GM23248 (cell line): ENCODE results near the gene GSTP1. TPM values are rescaled to one million over a fixed set of nuclear protein-coding genes. Genes with fewer than 3 reads are reported as not detected.
"Not testable (repeated sequence)": the region's sequence is repeated elsewhere in the genome, so short reads cannot be mapped to it uniquely, and the experiment has no call there.

ENCODE experiments used
- DNase-seq: peaks from one replicate; pipeline ENCODE4 v3.0.0-alpha.2; 2015
- H2AFZ ChIP-seq: fragments of 200-600 bp; sonication (generic); 2 replicates; pipeline ENCODE4 v1.6.1; 2016; ENCODE audit warnings: antibody characterized with exemption
- H3F3A ChIP-seq: fragments of 200-600 bp; sonication (generic); 2 replicates; pipeline ENCODE4 v1.6.1; 2016; ENCODE audit warnings: mild to moderate bottlenecking, antibody characterized with exemption, mixed run types; ENCODE audit not compliant: insufficient read depth
- H3K27ac ChIP-seq: fragments of 200-600 bp; sonication (generic); 2 replicates; pipeline ENCODE4 v1.5.1; 2016; ENCODE audit warnings: mild to moderate bottlenecking
- H3K27me3 ChIP-seq: fragments of 200-600 bp; sonication (generic); replicated peaks from 2 replicates; pipeline ENCODE4 v1.6.1; 2016; ENCODE audit warnings: mild to moderate bottlenecking; ENCODE audit not compliant: insufficient read depth
- H3K36me3 ChIP-seq: fragments of 200-600 bp; sonication (generic); 2 replicates; pipeline ENCODE4 v1.6.1; 2016; ENCODE audit warnings: low read depth, mild to moderate bottlenecking
- H3K4me1 ChIP-seq: fragments of 200-600 bp; sonication (generic); 2 replicates; pipeline ENCODE4 v1.6.1; 2016; ENCODE audit warnings: mild to moderate bottlenecking; ENCODE audit not compliant: insufficient read depth
- H3K4me2 ChIP-seq: fragments of 200-600 bp; sonication (generic); one replicate; pipeline ENCODE4 v1.6.1; 2016; ENCODE audit warnings: mild to moderate bottlenecking; ENCODE audit not compliant: unreplicated experiment
- H3K4me3 ChIP-seq: fragments of 200-600 bp; sonication (generic); 2 replicates; pipeline ENCODE4 v1.5.1; 2016; ENCODE audit warnings: mild to moderate bottlenecking
- H3K79me2 ChIP-seq: fragments of 200-600 bp; sonication (generic); 2 replicates; pipeline ENCODE4 v1.6.1; 2016; ENCODE audit warnings: mild to moderate bottlenecking; ENCODE audit not compliant: insufficient read depth
- H3K9ac ChIP-seq: fragments of 200-600 bp; sonication (generic); 2 replicates; pipeline ENCODE4 v1.6.1; 2016; ENCODE audit warnings: mild to moderate bottlenecking
- H3K9me2 ChIP-seq: fragments of 200-600 bp; sonication (generic); 2 replicates; pipeline ENCODE4 v1.6.1; 2016; ENCODE audit warnings: mixed run types, mild to moderate bottlenecking, moderate library complexity; ENCODE audit not compliant: insufficient read depth
- H3K9me3 ChIP-seq: fragments of 200-600 bp; sonication (generic); one replicate; pipeline ENCODE4 v1.6.1; 2017; ENCODE audit warnings: low read depth
- H4K20me1 ChIP-seq: fragments of 200-600 bp; sonication (generic); 2 replicates; pipeline ENCODE4 v1.6.0; 2016; ENCODE audit not compliant: insufficient read depth
- EZH2 ChIP-seq: fragments of 200-600 bp; sonication (generic); IDR thresholded peaks from 2 replicates; pipeline ENCODE4 v1.6.1; 2018; ENCODE audit warnings: antibody characterized with exemption, mild to moderate bottlenecking; ENCODE audit not compliant: insufficient read depth, poor library complexity, severe bottlenecking
- EZH2phosphoT487 ChIP-seq: fragments of 200-600 bp; sonication (generic); IDR thresholded peaks from 2 replicates; pipeline ENCODE4 v1.6.1; 2018; ENCODE audit warnings: antibody characterized with exemption, moderate library complexity, mild to moderate bottlenecking, low read depth; ENCODE audit not compliant: insufficient read depth
- WGBS, 2 experiments: methylation state at CpG; one replicate each; pipeline ENCODE4 v1.1.6; 2015 to 2017; ENCODE audit warnings: low lambda C conversion rate in 2 of 2, low coverage in 1 of 2; ENCODE audit errors: missing lambda C conversion rate in 2 of 2; 5-methylcytosine and 5-hydroxymethylcytosine counted together
- in situ Hi-C: fragments of 300-500 bp; cut with MboI; formaldehyde crosslinking; loops from 2 replicates; pipeline ENCODE4 v1.15.0; 2020
- polyA plus RNA-seq: library from polyadenylated mRNA; unstranded; fragments of >200 nt; fragmentation: Nextera tagmentation; extraction: Ambion mirVana; gene quantifications from 2 replicates; pipeline ENCODE4 v1.2.1, GENCODE V29; 2016
- total RNA-seq: library from RNA; depleted of rRNA; stranded (reverse); fragments of >200 nt; shearing (Covaris generic); gene quantifications from 2 replicates; pipeline ENCODE4 v1.2.3, GENCODE V29; 2014

GSTP1 gene
- total and polyA plus RNA-seq, 2 experiments from 2014 or later, result 606 to 743 TPM

DNA sequence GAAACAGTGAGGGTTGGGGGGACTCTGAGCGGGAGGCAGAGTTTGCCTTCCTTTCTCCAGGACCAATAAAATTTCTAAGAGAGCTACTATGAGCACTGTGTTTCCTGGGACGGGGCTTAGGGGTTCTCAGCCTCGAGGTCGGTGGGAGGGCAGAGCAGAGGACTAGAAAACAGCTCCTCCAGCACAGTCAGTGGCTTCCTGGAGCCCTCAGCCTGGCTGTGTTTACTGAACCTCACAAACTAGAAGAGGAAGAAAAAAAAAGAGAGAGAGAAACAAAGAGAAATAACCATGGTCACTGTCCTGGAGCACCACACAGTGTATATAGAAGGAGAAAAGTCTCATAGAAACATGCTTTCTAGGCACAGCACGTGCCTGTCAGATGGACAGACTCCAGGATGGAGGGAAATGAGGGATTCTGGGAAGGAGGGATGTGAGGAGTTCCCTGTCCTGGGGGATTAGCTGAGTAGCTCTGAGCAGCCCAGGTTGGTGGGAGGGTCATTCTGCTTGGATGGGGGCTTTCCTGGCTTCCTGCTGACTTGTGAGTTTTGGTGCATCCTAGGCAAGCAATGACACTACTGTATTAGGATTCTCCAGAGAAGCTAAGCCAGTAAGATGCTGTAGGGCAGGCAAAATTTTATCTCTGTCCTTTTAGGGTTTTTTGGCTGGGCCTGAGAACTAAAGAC lies 3.1 kb downstream of the GSTP1 start:
- Histone ChIP-seq H3K36me3 (0 out of 2 replicates have a peak, but pooled peaks cover 8% of the 10 kb centered on the region), H3K79me2 (peaks cover 9% of the 10 kb centered on the region; the same call in 1 of the 2 replicates), H3K27ac (no peak overlapping the region), H4K20me1 (no peaks in the 10 kb centered on the region), H3F3A (peaks cover 12% of the 10 kb centered on the region; the same call in 1 of the 2 replicates), H3K4me1 (peaks cover 9% of the 10 kb centered on the region), H3K9me2 (no peaks in the 10 kb centered on the region), H3K4me3 (no peak overlapping the region), H3K27me3 (0 out of 2 replicates have a peak, but pooled peaks cover under 1% of the 10 kb centered on the region), H3K9ac (no peak overlapping the region), H2AFZ (no peak overlapping the region), H3K4me2 (no peak overlapping the region), H3K9me3 (no peaks in the 10 kb centered on the region)
- WGBS, 2 experiments, result 82 to 89% methylated on average over 5 of the region's 5 CpGs
- in situ Hi-C loops, result no loop called here
- TF ChIP-seq EZH2phosphoT487 (no peak), EZH2 (no peak)
- DNase-seq, result no peak

- H3K27me3 ChIP-seq, result no peaks in the 10 kb centered on the region
- no peak for DNase-seq
- H2AFZ ChIP-seq, result no peak overlapping the region
- peaks cover 12% of the 10 kb centered on the region; the same call in 1 of the 2 replicates for H3F3A ChIP-seq
- no peaks in the 10 kb centered on the region for H4K20me1 ChIP-seq
- in situ Hi-C loops, result no loop called here
- 94 to 100% methylated on average over 1 of the region's 1 CpG for WGBS, 2 experiments
- H3K4me2 ChIP-seq, result no peak overlapping the region
- 0 out of 2 replicates have a peak, but pooled peaks cover 8% of the 10 kb centered on the region for H3K36me3 ChIP-seq
- no peaks in the 10 kb centered on the region for H3K9me2 ChIP-seq
- no peak overlapping the region for H3K4me3 ChIP-seq
- peaks cover 9% of the 10 kb centered on the region; the same call in 1 of the 2 replicates for H3K4me1 ChIP-seq
- H3K9ac ChIP-seq, result no peak overlapping the region
- H3K79me2 ChIP-seq, result peaks cover 9% of the 10 kb centered on the region; the same call in 1 of the 2 replicates
- H3K27ac ChIP-seq, result no peak overlapping the region
- H3K9me3 ChIP-seq, result no peaks in the 10 kb centered on the region
- no peak for TF ChIP-seq EZH2
- TF ChIP-seq EZH2phosphoT487, result no peak
Measured at GRCh38 chr11:67588136-67588503, 4.5 kb downstream of the GSTP1 start.

DNA sequence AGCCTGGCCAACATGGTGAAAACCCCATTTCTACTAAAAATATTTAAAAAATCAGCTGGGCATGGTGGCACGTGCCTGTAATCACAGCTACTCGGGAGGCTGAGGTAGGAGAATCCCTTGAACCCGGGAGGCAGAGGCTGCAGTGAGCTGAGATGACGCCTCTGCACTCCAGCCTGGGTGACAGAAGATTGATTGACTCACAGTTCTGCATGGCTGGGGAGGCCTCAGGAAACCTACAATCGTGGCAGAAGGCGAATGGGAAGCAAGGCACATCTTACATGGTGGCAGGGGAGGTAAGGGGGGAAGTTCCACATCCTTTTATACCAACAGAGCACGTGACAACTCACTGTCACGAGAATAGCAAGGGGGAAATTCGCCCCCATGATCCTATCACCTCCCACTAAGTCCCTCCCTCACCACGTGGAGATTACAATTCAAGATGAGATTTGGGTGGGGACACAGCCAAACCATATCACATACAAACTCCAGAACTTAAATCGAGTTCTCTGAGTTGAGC lies 5.3 kb downstream of the GSTP1 start:
- H3F3A ChIP-seq, result peaks cover 12% of the 10 kb centered on the region; the same call in 1 of the 2 replicates
- H3K9me3 ChIP-seq, in situ Hi-C loops, H3K4me3 ChIP-seq, H3K9me2 ChIP-seq, H3K36me3 ChIP-seq, DNase-seq, H3K79me2 ChIP-seq, H2AFZ ChIP-seq, H3K4me1 ChIP-seq, H4K20me1 ChIP-seq, H3K27me3 ChIP-seq, H3K27ac ChIP-seq, H3K9ac ChIP-seq, H3K4me2 ChIP-seq: not testable (repeated sequence)
- WGBS, 2 experiments, result 72 to 76% methylated on average over 11 of the region's 11 CpGs

DNA sequence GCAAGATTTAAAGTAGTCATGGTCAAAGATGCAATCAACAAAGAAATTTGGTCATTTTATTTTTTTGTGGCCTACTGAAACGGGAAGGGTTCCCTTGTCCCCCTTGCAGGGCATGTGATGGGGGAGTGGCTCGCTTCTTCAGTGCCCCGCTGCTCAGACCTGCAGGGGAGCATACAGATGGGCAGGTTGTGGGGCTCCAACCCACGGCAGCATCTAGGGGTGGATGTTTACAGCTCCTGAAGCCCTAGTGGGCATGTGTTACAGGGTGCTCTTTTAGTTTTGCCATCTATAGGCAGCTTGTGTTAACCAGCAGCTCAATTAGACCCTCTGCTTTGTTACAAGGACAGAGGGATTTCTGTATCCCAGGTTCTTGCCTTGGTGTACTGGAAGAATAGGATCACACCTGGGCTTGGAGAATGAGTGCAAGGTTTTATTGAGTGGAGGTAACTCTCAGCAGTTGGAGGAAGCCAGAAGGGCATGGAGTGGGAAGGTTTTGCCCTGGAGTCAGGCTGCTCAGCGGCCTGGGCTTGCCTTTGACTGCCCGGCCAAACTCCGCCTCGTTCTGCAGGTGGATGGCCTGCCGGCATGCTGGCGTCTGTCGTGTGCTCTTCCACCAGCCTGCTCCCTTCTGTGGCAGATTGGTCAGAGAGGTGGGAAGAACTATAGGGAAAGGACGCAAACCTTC lies 9.4 kb downstream of the GSTP1 start:
- no peak overlapping the region for H3K27ac ChIP-seq
- peaks cover 6% of the 10 kb centered on the region; the same call in 1 of the 2 replicates for H3F3A ChIP-seq
- no peak for TF ChIP-seq EZH2phosphoT487
- TF ChIP-seq EZH2, result no peak
- DNase-seq, result no peak
- no peaks in the 10 kb centered on the region for H3K9me2 ChIP-seq
- H2AFZ ChIP-seq, result no peak overlapping the region
- H3K4me2 ChIP-seq, result no peak overlapping the region
- H3K36me3 ChIP-seq, result 0 out of 2 replicates have a peak, but pooled peaks cover 2% of the 10 kb centered on the region
- H4K20me1 ChIP-seq, result no peaks in the 10 kb centered on the region
- no peaks in the 10 kb centered on the region for H3K4me1 ChIP-seq
- no peak overlapping the region for H3K9ac ChIP-seq
- 36 to 46% methylated on average over 12 of the region's 12 CpGs for WGBS, 2 experiments
- H3K27me3 ChIP-seq, result 0 out of 2 replicates have a peak, but pooled peaks cover 6% of the 10 kb centered on the region
- no peak overlapping the region for H3K4me3 ChIP-seq
- no peaks in the 10 kb centered on the region for H3K79me2 ChIP-seq
- H3K9me3 ChIP-seq, result no peaks in the 10 kb centered on the region
- in situ Hi-C loops, result no loop called here
